HG03045 (cell line): ENCODE data around the gene AP3B1.
"Not testable (repeated sequence)": the region's sequence is repeated elsewhere in the genome, so short reads cannot be mapped to it uniquely, and the experiment has no call there.

Experiments
- ATAC-seq: cut with Tn5 transposase; IDR thresholded peaks from one replicate; pipeline ENCODE4 v1.9.1; 2021; ENCODE audit warnings: mild to moderate bottlenecking, moderate library complexity; ENCODE audit not compliant: unreplicated experiment

AP3B1 gene

DNA sequence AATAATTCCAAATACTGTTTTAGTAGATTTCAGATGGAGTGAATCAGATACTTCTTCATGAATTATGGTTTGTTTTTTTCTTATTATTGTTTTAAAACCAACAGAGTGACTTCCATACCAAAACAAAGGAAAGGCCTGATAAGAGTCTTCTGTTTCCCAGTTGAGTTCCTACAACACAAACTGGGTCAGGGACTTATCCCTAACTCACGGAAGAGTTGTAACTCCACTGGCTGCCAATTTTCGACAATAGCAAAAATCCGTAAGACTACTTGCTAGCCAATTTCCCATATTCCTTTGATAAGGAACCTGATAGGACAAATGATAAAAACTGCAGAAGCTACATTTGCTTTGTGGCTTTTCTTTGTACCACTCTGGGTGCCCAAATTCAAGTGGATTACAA, 219.2 kb downstream of the AP3B1 start:
- ATAC-seq = no peak

DNA sequence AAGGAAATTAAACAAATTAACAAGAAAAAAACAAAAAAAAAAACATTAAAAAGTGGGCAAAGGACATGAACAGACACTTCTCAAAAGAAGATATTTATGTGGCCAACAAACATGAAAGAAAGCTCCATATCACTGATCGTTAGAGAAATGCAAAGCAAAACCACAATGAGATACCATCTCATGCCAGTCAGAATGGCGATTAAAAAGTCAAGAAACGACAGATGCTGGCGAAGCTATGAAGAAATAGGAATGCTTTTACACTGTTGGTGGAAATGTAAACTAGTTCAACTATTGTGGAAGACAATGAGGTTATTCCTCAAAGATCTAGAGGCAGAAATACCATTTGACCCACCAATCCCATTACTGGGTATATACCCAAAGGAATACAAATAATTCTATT, 223.8 kb downstream of the AP3B1 start:
- not testable (repeated sequence) for ATAC-seq

GRCh38 chr5:78067581-78067980, 226.9 kb downstream of the AP3B1 start:
- not testable (repeated sequence) for ATAC-seq

GRCh38 chr5:78066722-78067121, 227.8 kb downstream of the AP3B1 start:
- ATAC-seq = not testable (repeated sequence)

DNA sequence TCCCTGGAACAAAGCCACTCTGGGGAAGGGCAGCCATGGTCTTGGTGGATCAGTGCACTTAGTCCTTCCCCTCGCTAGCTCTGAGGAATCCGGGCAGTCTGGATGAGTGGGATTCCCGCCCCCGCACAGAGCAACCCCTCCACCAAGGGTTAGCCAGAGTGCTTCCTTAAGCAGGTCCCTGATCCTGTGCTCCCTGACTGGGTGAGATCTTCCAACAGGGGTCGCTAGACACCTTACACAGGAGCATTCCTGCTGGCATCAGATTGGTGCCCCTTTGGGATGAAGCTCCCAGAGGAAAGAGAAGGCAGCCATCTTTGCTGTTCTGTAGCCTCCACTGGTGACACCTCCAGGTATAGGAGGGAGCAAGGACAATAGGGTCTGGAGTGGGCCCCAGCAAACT, 228.8 kb downstream of the AP3B1 start:
- no peak for ATAC-seq

DNA sequence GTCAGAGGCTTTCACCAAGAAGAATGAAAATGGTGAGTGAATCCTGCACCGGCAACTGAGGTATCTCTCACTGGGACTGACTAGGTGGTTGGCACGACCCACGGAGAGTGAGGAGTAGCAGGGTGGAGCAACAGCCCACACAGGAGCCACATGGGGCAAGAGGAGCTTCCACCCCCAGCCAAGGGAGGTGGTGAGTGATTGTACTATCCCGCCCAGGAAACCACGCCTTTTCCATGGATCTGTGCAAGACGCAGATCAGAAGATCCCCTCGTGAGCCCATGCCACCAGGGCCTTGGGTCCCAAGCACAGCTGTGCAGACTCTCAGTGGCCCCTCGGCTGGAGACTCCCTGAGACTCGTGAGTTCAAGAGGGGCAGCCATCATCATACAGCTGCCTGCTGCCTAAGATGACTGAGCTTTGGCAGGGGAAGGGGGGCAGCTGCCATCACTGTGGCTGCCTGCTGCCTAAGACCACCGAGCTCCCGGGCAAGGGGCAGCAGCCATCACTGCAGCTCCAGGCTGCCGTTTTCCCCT, 229.5 kb downstream of the AP3B1 start:
- ATAC-seq = no peak

DNA sequence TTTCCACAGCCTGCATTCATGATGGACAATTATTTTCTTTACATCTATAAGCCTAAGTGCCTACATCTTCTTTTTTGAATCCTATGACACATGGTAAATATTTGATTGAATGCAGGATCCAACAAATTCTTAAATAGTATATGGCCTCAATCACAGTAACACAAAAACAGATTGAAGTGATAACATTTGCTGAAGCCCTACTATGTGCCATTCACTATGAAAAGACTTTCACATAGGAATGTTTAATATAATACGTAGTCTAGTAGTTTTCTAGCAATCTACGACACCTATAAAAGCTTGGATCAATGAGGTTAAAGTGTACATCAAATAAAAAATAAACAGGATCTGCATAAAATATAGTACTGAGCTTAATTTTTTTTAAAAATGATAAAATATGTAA, 231.0 kb downstream of the AP3B1 start:
- no peak for ATAC-seq

DNA sequence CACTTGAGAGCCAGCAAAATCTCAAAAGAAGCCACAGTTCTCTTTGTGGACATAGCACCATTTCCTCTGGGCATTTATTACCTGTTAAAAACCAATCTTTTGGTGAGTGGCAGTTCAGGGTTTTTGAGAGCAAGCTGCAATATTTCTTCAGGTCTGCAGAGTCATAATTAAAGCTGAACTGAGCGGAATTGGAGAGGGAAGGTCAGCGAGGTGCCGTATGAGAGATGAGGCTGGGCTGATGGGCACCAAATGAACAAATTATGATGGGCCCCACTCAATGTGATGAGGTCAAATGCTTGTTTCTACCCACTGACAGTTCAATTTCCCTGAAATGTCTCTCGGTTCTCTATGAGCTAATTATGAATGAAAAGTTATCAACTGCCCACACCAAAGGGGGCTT, 231.9 kb downstream of the AP3B1 start:
- no peak for ATAC-seq

- ATAC-seq = no peak
Observed at GRCh38 chr5:78060421-78060820, 234.1 kb downstream of the AP3B1 start.

DNA sequence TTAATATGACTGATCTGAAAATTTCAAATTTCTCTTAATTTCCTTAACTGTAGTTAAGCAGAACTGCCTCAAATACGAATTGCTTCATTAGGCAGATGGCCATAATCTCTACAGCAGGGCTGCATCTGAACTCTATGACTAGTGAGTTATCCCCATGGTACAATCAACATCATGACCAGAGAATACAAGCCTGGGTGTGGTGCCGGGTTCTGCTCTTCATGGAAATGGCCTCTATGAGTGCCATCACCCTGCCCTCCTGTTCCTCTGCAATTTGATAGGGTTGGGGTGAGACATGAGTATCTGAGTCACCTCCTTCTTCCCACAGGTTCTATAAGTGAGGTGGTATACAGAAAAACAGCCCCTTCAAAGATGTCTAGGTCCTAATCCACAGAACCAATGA, 235.9 kb downstream of the AP3B1 start:
- ATAC-seq = no peak

DNA sequence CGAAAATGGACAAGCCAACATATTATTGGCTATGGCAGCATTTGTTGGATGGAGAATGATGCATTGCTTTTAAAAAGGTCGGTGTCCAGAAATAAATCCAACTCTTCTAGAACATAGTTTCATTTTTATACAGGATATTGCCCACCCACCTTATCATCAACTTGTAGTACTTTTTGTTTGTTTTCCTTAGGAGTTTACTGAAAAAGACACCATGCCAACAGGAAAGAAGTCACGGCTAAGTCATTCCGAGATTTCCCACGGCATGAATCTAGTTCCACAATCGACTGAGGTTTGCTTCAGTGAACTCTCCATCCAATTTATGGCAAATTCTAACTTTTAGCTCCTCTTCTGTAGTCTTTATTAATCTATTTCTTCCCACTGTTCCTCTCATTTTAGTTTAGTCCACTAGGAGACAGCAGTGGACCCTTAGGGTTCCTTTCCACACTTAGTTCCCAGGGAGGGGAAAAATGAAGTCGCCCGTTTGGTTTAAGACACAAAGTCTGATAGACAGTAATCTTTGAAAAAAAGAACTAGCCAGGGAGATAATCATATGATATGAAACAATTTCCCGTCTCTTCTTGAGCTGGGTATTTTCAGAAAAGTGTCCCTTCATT, 237.5 kb downstream of the AP3B1 start:
- no peak for ATAC-seq

GRCh38 chr5:78056053-78056452, 238.4 kb downstream of the AP3B1 start:
- no peak for ATAC-seq

DNA sequence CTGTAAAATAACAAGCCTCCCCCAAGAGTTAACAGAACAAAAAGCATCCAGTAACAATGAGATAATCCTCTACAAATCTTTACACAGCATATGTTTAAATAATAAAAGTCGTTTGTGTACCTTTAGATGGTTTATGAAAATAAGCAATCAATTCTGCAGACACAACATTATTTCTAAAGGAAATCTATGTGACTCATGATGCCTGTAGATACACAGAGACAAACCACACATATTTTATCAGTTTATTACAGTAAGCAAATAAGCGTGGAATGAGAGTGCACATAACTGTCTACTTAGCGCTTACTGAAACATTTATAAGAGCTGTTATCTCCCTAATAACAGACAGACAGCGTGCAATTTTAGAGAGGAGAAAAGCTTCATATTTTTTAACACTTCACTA, 243.6 kb downstream of the AP3B1 start:
- ATAC-seq = no peak

DNA sequence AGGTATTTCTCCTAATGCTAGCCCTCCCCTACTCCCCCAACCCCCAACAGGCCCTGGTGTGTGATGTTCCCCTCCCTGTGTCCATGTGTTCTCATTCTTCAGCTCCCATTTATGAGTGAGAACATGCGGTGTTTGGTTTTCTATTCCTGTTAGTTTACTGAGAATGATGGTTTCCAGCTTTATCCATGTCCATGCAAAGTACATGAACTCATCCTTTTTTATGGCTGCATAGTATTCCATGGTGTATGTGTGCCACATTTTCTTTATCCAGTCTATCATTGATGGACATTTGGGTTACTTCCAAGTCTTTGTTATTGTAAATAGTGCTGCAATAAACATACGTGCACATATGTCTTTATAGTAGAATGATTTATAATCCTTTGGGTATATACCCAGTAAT, 247.7 kb downstream of the AP3B1 start:
- not testable (repeated sequence) for ATAC-seq

- no peak for ATAC-seq
Observed at GRCh38 chr5:78046006-78046405, 248.5 kb downstream of the AP3B1 start.

- no peak for ATAC-seq
Observed at GRCh38 chr5:78041805-78042204, 252.7 kb downstream of the AP3B1 start.

GRCh38 chr5:78025540-78025939, 269.0 kb downstream of the AP3B1 start:
- no peak for ATAC-seq

GRCh38 chr5:78019744-78020143, 274.8 kb downstream of the AP3B1 start:
- ATAC-seq = no peak

GRCh38 chr5:78016863-78017529, 277.5 kb downstream of the AP3B1 start:
- ATAC-seq = no peak

- no peak for ATAC-seq
Observed at GRCh38 chr5:78009937-78010527, 284.5 kb downstream of the AP3B1 start.

- ATAC-seq = no peak
Observed at GRCh38 chr5:78008356-78008967, 286.0 kb downstream of the AP3B1 start.

- ATAC-seq = no peak
Observed at GRCh38 chr5:78007233-78007632, 287.3 kb downstream of the AP3B1 start.
